ENCODE results near the gene NXN. TPM values are rescaled to one million over a fixed set of nuclear protein-coding genes. Genes with fewer than 3 reads are reported as not detected.
"Not testable (repeated sequence)": the region's sequence is repeated elsewhere in the genome, so short reads cannot be mapped to it uniquely, and the experiment has no call there.

NXN gene
- total RNA-seq, 6 experiments from 2014 or later, result 81.7 to 93.8 (median 92.2) TPM

- no peak overlapping the region for H3K27ac Mint-ChIP-seq
- TF ChIP-seq CTCF (IDR thresholded peaks at IDR 0.05), result no peak
- no peak overlapping the region for H3K4me3 Mint-ChIP-seq
- no peaks in the 10 kb centered on the region for H3K4me1 Mint-ChIP-seq (ENCODE audit: low read depth)
- no peaks in the 10 kb centered on the region for H3K9me3 Mint-ChIP-seq
- no peak for DNase-seq
- H3K36me3 Mint-ChIP-seq (ENCODE audit: low read depth), result peaks cover 54% of the 10 kb centered on the region
- no peaks in the 10 kb centered on the region; the same call in 1 of the 2 replicates for H3K27me3 Mint-ChIP-seq (ENCODE audit: insufficient read depth)
These were observed 206.6 kb downstream of the NXN start for GRCh38 chr17:773016-773415.

DNA sequence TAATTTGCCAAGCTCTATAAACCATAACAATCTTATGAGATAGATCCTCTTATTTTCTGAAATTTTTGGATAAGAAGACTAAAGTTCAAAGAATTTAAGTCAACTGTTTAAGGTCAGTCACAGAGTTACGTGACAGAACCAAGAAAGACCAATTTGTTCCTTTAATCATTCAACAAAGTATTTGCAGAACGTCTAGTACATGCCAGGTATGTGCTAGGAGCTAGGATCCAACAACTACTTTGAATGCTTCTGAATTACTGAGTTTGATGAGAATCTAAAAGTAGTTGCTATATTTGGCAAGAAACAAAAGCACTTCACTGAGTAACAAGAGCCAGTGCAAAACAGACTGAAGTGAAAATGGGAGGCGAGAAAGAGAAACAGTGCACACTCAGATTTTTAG lies 212.5 kb downstream of the NXN start:
- H3K4me3 Mint-ChIP-seq, result no peak overlapping the region
- H3K4me1 Mint-ChIP-seq (ENCODE audit: low read depth), result no peaks in the 10 kb centered on the region
- DNase-seq, result no peak
- no peaks in the 10 kb centered on the region for H3K27me3 Mint-ChIP-seq (ENCODE audit: insufficient read depth)
- H3K27ac Mint-ChIP-seq, result no peak overlapping the region
- peaks cover 41% of the 10 kb centered on the region for H3K36me3 Mint-ChIP-seq (ENCODE audit: low read depth)
- no peak for TF ChIP-seq CTCF (IDR thresholded peaks at IDR 0.05)
- no peaks in the 10 kb centered on the region for H3K9me3 Mint-ChIP-seq

DNA sequence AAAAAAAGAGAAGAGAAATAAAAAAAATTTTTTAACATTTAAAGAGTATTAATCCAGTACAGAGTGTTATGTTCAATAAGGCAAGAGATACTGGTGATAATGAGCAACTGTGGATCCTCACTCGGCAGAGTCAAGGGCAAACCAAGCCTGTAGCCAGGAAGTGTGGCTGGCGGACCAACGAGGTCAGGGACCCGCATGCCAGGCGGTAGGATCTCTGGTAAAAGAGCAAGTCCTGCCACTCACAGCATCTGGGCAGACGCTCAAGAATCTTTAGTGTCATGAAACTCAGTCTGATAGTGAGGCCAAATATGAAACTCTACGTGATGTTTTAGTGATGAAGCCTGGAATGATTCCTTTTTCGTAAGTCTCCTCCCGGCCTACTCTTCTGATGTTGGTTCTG lies 219.2 kb downstream of the NXN start:
- TF ChIP-seq CTCF (IDR thresholded peaks at IDR 0.05), result no peak
- H3K27me3 Mint-ChIP-seq (ENCODE audit: insufficient read depth), result peaks cover 2% of the 10 kb centered on the region; the same call in 1 of the 2 replicates
- H3K27ac Mint-ChIP-seq, result no peak overlapping the region
- H3K36me3 Mint-ChIP-seq (ENCODE audit: low read depth), result peaks cover 47% of the 10 kb centered on the region
- H3K4me3 Mint-ChIP-seq, result no peak overlapping the region
- no peaks in the 10 kb centered on the region for H3K4me1 Mint-ChIP-seq (ENCODE audit: low read depth)
- no peaks in the 10 kb centered on the region for H3K9me3 Mint-ChIP-seq
- no peak for DNase-seq

GRCh38 chr17:759964-760363 lies 219.6 kb downstream of the NXN start:
- DNase-seq, result no peak
- Mint-ChIP-seq H3K4me1 (ENCODE audit: low read depth) (no peaks in the 10 kb centered on the region), H3K36me3 (ENCODE audit: low read depth) (peaks cover 43% of the 10 kb centered on the region), H3K27ac (no peak overlapping the region), H3K9me3 (no peaks in the 10 kb centered on the region), H3K4me3 (no peak overlapping the region), H3K27me3 (ENCODE audit: insufficient read depth) (peaks cover 2% of the 10 kb centered on the region; the same call in 1 of the 2 replicates)
- TF ChIP-seq CTCF (IDR thresholded peaks at IDR 0.05), result no peak

- H3K27ac Mint-ChIP-seq, H3K4me3 Mint-ChIP-seq, H3K9me3 Mint-ChIP-seq: not testable (repeated sequence)
These were observed 223.5 kb downstream of the NXN start for GRCh38 chr17:756010-756567.

GRCh38 chr17:755319-755961 lies 224.1 kb downstream of the NXN start:
- not testable (repeated sequence) for H3K9me3 Mint-ChIP-seq; H3K27me3 Mint-ChIP-seq (ENCODE audit: insufficient read depth); H3K4me3 Mint-ChIP-seq; H3K27ac Mint-ChIP-seq; DNase-seq
- peaks cover 26% of the 10 kb centered on the region for H3K36me3 Mint-ChIP-seq (ENCODE audit: low read depth)
- H3K4me1 Mint-ChIP-seq (ENCODE audit: low read depth), result peaks cover 18% of the 10 kb centered on the region

More at GRCh38 chr17:756010-756567, 223.5 kb downstream of the NXN start:
- Mint-ChIP-seq H3K4me1 (ENCODE audit: low read depth) (peaks cover 11% of the 10 kb centered on the region), H3K36me3 (ENCODE audit: low read depth) (peaks cover 29% of the 10 kb centered on the region)
- DNase-seq; H3K27me3 Mint-ChIP-seq (ENCODE audit: insufficient read depth): not testable (repeated sequence)
